Fibroblast of the aortic adventitia (primary cell): ENCODE results near the gene CYP17A1. TPM values are rescaled to one million over a fixed set of nuclear protein-coding genes. Genes with fewer than 3 reads are reported as not detected.
"Not testable (repeated sequence)": the region's sequence is repeated elsewhere in the genome, so short reads cannot be mapped to it uniquely, and the experiment has no call there.

Experiments
- DNase-seq: peaks from one replicate; pipeline ENCODE4 v3.0.0-alpha.2; 2010; ENCODE audit warnings: low read depth
- H3K4me3 ChIP-seq: 2 replicates; pipeline ENCODE4 v1.5.1; 2011; ENCODE audit warnings: low read depth, mild to moderate bottlenecking, control low read depth, low read length, moderate library complexity
- total RNA-seq: library from RNA; depleted of rRNA; stranded (reverse); fragments of >200 nt; gene quantifications from 2 replicates; pipeline ENCODE4 v1.2.3, GENCODE V29; 2012; ENCODE audit warnings: low replicate concordance
- TF ChIP-seq, protein P1 (sequence below): IDR thresholded peaks from 2 replicates; pipeline ENCODE4 v1.5.1; 2011; ENCODE audit warnings: mild to moderate bottlenecking, low read length, control low read depth, inconsistent platforms; ENCODE audit not compliant: insufficient read depth

The CYP17A1 gene
- total RNA-seq, 1 donor = not detected

GRCh38 chr10:102850025-102850518 lies 12.9 kb upstream of the CYP17A1 start:
- DNase-seq = no peak
- TF ChIP-seq, protein P1, sequence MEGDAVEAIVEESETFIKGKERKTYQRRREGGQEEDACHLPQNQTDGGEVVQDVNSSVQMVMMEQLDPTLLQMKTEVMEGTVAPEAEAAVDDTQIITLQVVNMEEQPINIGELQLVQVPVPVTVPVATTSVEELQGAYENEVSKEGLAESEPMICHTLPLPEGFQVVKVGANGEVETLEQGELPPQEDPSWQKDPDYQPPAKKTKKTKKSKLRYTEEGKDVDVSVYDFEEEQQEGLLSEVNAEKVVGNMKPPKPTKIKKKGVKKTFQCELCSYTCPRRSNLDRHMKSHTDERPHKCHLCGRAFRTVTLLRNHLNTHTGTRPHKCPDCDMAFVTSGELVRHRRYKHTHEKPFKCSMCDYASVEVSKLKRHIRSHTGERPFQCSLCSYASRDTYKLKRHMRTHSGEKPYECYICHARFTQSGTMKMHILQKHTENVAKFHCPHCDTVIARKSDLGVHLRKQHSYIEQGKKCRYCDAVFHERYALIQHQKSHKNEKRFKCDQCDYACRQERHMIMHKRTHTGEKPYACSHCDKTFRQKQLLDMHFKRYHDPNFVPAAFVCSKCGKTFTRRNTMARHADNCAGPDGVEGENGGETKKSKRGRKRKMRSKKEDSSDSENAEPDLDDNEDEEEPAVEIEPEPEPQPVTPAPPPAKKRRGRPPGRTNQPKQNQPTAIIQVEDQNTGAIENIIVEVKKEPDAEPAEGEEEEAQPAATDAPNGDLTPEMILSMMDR = no peak
- no peak overlapping the region for H3K4me3 ChIP-seq

GRCh38 chr10:102845352-102845902 lies 8.2 kb upstream of the CYP17A1 start:
- TF ChIP-seq, protein P1 = no peak
- H3K4me3 ChIP-seq = no peak overlapping the region
- no peak for DNase-seq

GRCh38 chr10:102844190-102844776 lies 7.1 kb upstream of the CYP17A1 start:
- not testable (repeated sequence) for DNase-seq, H3K4me3 ChIP-seq

GRCh38 chr10:102843139-102843538 lies 5.9 kb upstream of the CYP17A1 start:
- not testable (repeated sequence) for DNase-seq, H3K4me3 ChIP-seq

GRCh38 chr10:102841827-102842345 lies 4.7 kb upstream of the CYP17A1 start:
- DNase-seq = no peak
- H3K4me3 ChIP-seq = no peak overlapping the region
- TF ChIP-seq, protein P1 = no peak

- not testable (repeated sequence) for H3K4me3 ChIP-seq, DNase-seq
Measured at GRCh38 chr10:102838276-102838927, 1.2 kb upstream of the CYP17A1 start.

GRCh38 chr10:102835007-102835482 lies 2.2 kb downstream of the CYP17A1 start:
- H3K4me3 ChIP-seq = no peak overlapping the region
- peak; percentile 85 for DNase-seq
- TF ChIP-seq, protein P1 = peak; percentile 88

DNA sequence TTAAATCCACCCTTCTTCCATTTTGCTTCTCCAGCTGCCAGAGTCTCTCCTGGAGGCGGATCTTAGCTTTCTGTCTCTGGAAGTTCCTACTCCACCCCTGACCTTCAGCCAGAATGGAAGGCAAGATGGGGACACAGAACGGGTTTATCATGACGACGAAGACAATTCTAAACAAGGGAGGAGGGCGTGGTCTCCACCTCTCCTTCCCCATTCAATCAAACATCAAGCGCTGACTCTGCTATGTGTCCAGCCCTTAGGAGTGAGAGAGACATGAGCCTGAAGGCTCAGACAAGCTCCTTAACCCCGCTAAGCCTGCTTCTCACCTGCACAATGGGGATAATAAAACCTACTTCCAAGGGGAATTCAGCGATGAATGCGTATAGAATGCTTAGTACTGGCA lies 3.1 kb downstream of the CYP17A1 start:
- DNase-seq = no peak
- TF ChIP-seq, protein P1 = no peak

More for the DNA sequence above, 3.1 kb downstream of the CYP17A1 start:
- no peak overlapping the region for H3K4me3 ChIP-seq
